HG02885 (cell line): ENCODE measurements around the gene GOLGA8F.
"Not testable (repeated sequence)": the region's sequence is repeated elsewhere in the genome, so short reads cannot be mapped to it uniquely, and the experiment has no call there.

Experiments used
- ATAC-seq: cut with Tn5 transposase; IDR thresholded peaks from one replicate; pipeline ENCODE4 v1.9.1; 2021; ENCODE audit warnings: mild to moderate bottlenecking; ENCODE audit not compliant: unreplicated experiment, poor library complexity

GOLGA8F gene

GRCh38 chr15:28378364-28378763 is at the start of gene GOLGA8F:
TSS of gene GOLGA8F (plus strand) at chr15:28378664. CDS start at chr15:28378762, 98 bp downstream.
- not testable (repeated sequence) for ATAC-seq

- not testable (repeated sequence) for ATAC-seq
Observed at GRCh38 chr15:28357984-28358383, 20.5 kb upstream of the GOLGA8F start, which contains the start of gene GOLGA6L24. TSS of gene GOLGA6L24 (minus strand) at chr15:28358084. CDS start at chr15:28358023, 61 bp downstream.

- ATAC-seq = not testable (repeated sequence)
Observed at GRCh38 chr15:28365502-28365901, 13.0 kb upstream of the GOLGA8F start.

- not testable (repeated sequence) for ATAC-seq
Observed at GRCh38 chr15:28380053-28380452, 1.6 kb downstream of the GOLGA8F start.

- ATAC-seq = not testable (repeated sequence)
Observed at GRCh38 chr15:28396022-28396421, 17.6 kb downstream of the GOLGA8F start.

- not testable (repeated sequence) for ATAC-seq
Observed at GRCh38 chr15:28402774-28403435, 24.4 kb downstream of the GOLGA8F start.

- ATAC-seq = not testable (repeated sequence)
Observed at GRCh38 chr15:28420470-28420869, 42.0 kb downstream of the GOLGA8F start.

GRCh38 chr15:28435594-28435993 is 57.1 kb downstream of the GOLGA8F start:
- not testable (repeated sequence) for ATAC-seq
